Glutamatergic neuron (in vitro differentiated cells): ENCODE measurements around the gene CISD3. TPM values are rescaled to one million over a fixed set of nuclear protein-coding genes. Genes with fewer than 3 reads are reported as not detected.
A peak's percentile ranks its signal among the peaks of the same experiment; 100 is the strongest.

Source experiments
- DNase-seq: peaks from one replicate; pipeline ENCODE4 v3.0.0; 2022
- H3K27ac Mint-ChIP-seq: one replicate; pipeline ENCODE4 v1.8.0; 2020; ENCODE audit warnings: mild to moderate bottlenecking, mixed read lengths, inconsistent platforms; ENCODE audit not compliant: unreplicated experiment
- H3K27me3 Mint-ChIP-seq: one replicate; pipeline ENCODE4 v1.8.0; 2020; ENCODE audit warnings: mild to moderate bottlenecking, moderate library complexity, mixed read lengths, inconsistent platforms; ENCODE audit not compliant: unreplicated experiment
- H3K36me3 Mint-ChIP-seq: one replicate; pipeline ENCODE4 v1.8.0; 2020; ENCODE audit warnings: mild to moderate bottlenecking, mixed read lengths, inconsistent platforms; ENCODE audit not compliant: unreplicated experiment
- H3K4me1 Mint-ChIP-seq: one replicate; pipeline ENCODE4 v1.8.0; 2020; ENCODE audit warnings: mild to moderate bottlenecking, low read depth, mixed read lengths, inconsistent platforms; ENCODE audit not compliant: unreplicated experiment
- H3K4me3 Mint-ChIP-seq: one replicate; pipeline ENCODE4 v1.8.0; 2020; ENCODE audit warnings: mild to moderate bottlenecking, mixed read lengths, inconsistent platforms; ENCODE audit not compliant: unreplicated experiment
- H3K9me3 Mint-ChIP-seq: one replicate; pipeline ENCODE4 v1.8.0; 2020; ENCODE audit warnings: mild to moderate bottlenecking, moderate library complexity, mixed read lengths, inconsistent platforms; ENCODE audit not compliant: unreplicated experiment
- CTCF ChIP-seq: fragments of 200-600 bp; sonication (generic); IDR thresholded peaks from one replicate; pipeline ENCODE4 v1.5.0; 2021; ENCODE audit not compliant: partially characterized antibody, unreplicated experiment
- total RNA-seq: library from RNA; stranded (reverse); fragmentation: NEBNext Ultra II Directional; extraction: Animal tissue kit (Norgen Biotek cat#: 25700); gene quantifications from one replicate; pipeline ENCODE4 v1.2.1, GENCODE V29; 2021; ENCODE audit not compliant: unreplicated experiment

CISD3 gene
- total RNA-seq, 1 donor from 2014 or later: 3.2 TPM

GRCh38 chr17:38735161-38735997, 5.2 kb downstream of the CISD3 start:
- H3K27me3 Mint-ChIP-seq: peaks cover 9% of the 10 kb centered on the region
- DNase-seq: peak; percentile 84
- peaks cover 12% of the 10 kb centered on the region for H3K9me3 Mint-ChIP-seq
- peak; percentile 94 for TF ChIP-seq CTCF
- no peak overlapping the region for H3K4me3 Mint-ChIP-seq
- peaks cover 5% of the 10 kb centered on the region for H3K36me3 Mint-ChIP-seq
- H3K27ac Mint-ChIP-seq: no peak overlapping the region
- H3K4me1 Mint-ChIP-seq: peaks cover 1% of the 10 kb centered on the region

GRCh38 chr17:38738007-38738662, 8.0 kb downstream of the CISD3 start:
- TF ChIP-seq CTCF: no peak
- Mint-ChIP-seq H3K27ac (no peak overlapping the region), H3K4me3 (peak overlapping the region; percentile 32), H3K9me3 (peaks cover 12% of the 10 kb centered on the region), H3K36me3 (peaks cover 5% of the 10 kb centered on the region), H3K27me3 (peaks cover 11% of the 10 kb centered on the region), H3K4me1 (peaks cover 18% of the 10 kb centered on the region)
- DNase-seq: no peak

GRCh38 chr17:38738686-38739085, 8.5 kb downstream of the CISD3 start:
- Mint-ChIP-seq H3K27ac (no peak overlapping the region), H3K36me3 (peaks cover 5% of the 10 kb centered on the region), H3K27me3 (peaks cover 9% of the 10 kb centered on the region), H3K4me1 (peaks cover 24% of the 10 kb centered on the region), H3K4me3 (no peak overlapping the region), H3K9me3 (peaks cover 13% of the 10 kb centered on the region)
- DNase-seq: no peak
- TF ChIP-seq CTCF: no peak

- DNase-seq: no peak
- Mint-ChIP-seq H3K27ac (no peak overlapping the region), H3K4me1 (peaks cover 27% of the 10 kb centered on the region), H3K27me3 (peaks cover 9% of the 10 kb centered on the region), H3K4me3 (no peak overlapping the region), H3K36me3 (peaks cover 5% of the 10 kb centered on the region), H3K9me3 (peaks cover 16% of the 10 kb centered on the region)
- no peak for TF ChIP-seq CTCF
These were observed 9.2 kb downstream of the CISD3 start for GRCh38 chr17:38739305-38739704.

GRCh38 chr17:38740044-38740443, 9.9 kb downstream of the CISD3 start:
- Mint-ChIP-seq H3K36me3 (peaks cover 5% of the 10 kb centered on the region), H3K9me3 (peaks cover 16% of the 10 kb centered on the region), H3K27ac (no peak overlapping the region)

More at GRCh38 chr17:38740044-38740443, 9.9 kb downstream of the CISD3 start:
- Mint-ChIP-seq H3K4me1 (peaks cover 31% of the 10 kb centered on the region), H3K27me3 (peaks cover 9% of the 10 kb centered on the region), H3K4me3 (no peak overlapping the region)
- no peak for TF ChIP-seq CTCF
- DNase-seq: no peak
